HG03457 (cell line): ENCODE results near the gene DYNLT4.
"Not testable (repeated sequence)": the region's sequence is repeated elsewhere in the genome, so short reads cannot be mapped to it uniquely, and the experiment has no call there.

ENCODE experiments used
- ATAC-seq: cut with Tn5 transposase; IDR thresholded peaks from one replicate; pipeline ENCODE4 v1.9.1; 2021; ENCODE audit warnings: moderate number of reproducible peaks; ENCODE audit not compliant: unreplicated experiment

The DYNLT4 gene

DNA sequence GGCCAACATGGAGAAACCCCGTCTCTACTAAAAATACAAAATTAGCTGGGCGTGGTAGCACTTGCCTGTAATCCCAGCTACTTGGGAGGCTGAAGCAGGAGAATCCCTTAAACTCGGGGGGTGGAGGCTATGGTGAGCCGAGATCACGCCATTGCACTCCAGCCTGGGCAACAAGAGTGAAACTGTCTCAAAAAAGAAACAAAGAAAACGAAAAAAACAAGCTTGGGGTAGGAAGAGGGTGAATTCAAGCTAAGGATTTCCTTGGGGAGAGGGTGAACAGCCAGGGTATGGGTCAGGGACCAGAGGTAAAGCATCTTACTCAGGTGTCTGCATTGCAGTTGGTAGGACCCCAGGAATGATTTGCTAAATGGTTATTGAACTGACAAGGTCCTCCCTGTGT is 40.7 kb downstream of the DYNLT4 start:
- not testable (repeated sequence) for ATAC-seq

DNA sequence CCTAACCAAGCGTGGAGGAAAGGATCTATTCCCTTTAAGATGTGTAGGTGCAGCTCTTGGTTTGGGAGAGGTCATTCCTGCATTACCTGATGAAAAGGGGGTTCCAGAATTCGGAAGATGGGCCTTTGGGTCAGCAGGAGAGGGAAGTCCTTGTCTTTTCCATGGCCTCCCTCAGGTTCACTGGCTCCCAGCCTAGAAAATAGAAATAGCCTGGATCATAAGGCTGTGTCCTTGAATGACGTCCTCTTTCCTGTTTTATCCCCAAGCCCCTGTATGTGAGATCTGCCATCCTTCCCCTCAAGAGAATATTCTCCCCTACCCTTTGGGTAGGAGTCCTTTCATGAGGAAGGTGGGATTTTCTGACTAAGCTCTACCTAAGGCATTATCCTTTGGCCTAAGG is 46.3 kb downstream of the DYNLT4 start:
- ATAC-seq, result no peak

DNA sequence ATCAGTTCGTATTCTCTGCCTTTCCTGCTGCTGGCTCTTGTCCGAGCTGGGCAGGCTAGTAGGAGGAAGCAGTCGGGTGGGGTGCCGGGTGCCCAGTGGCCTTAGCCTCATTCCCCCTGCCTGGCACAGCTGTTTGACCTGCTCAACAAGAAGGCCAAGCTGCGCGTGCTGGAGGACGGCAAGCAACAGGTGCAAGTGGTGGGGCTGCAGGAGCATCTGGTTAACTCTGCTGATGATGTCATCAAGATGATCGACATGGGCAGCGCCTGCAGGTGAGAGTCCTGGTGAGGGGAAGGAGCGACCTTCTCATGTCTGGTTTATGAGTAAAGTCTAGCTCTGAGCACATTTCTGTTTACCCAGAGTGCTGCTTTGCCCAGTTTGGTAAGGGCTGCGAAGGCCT is 48.1 kb downstream of the DYNLT4 start:
- ATAC-seq, result no peak

DNA sequence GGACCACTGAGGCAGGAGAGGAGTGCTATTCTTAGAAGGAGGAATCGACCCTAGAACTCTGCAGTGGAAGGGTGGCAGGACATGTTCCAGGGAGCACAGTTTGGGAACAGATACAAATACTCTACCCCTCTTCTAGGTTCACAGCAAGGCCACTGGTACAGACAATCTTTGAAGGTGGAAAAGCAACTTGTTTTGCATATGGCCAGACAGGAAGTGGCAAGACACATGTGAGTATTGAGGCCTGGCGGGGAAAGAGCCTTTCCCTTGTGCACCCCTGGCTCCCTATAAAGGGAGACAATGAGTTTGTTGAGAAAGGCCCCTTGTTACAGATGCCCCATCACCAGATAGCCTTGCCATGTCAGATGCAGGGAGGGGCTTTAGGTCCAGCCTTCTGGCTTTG is 49.7 kb downstream of the DYNLT4 start:
- ATAC-seq, result no peak
